Spleen (tissue), 7 donors: Measurements from ENCODE around the gene CCDC70.

ENCODE experiments used
- CTCF ChIP-seq, 11 experiments: fragments of 200-600 bp in 7 of 11; fragments of 450-650 bp in 4 of 11; sonication (generic) in 4 of 11; IDR thresholded peaks in 8 of 11; conservative IDR thresholded peaks in 3 of 11; 1 replicate in 7 of 11; 2 replicates in 4 of 11; pipeline versions ENCODE4 v1.4.0 to v1.8.0; 2016 to 2021; ENCODE audit warnings: antibody characterized with exemption in 11 of 11, inconsistent platforms in 4 of 11, mild to moderate bottlenecking in 1 of 11
- POLR2A ChIP-seq, 3 donors: fragments of 450-650 bp; IDR thresholded peaks; one replicate each; pipeline ENCODE4 v1.5.1; 2017; ENCODE audit warnings: antibody characterized with exemption in 3 of 3, mild to moderate bottlenecking in 1 of 3
- donor health status: DM: no; HTN: no; CAD: no; lungs with moderate emphysema.
- donor health status: DM: no; HTN: no; CAD: no.
- donor health status: DM: no; HTN: no; CAD: no.

GRCh38 chr13:51819544-51819943 is 42.2 kb upstream of the CCDC70 start:
- TF ChIP-seq CTCF (IDR thresholded peaks at IDR 0.05 in 8 of 11, conservative IDR thresholded peaks at IDR 0.05 in 3 of 11) (no peak), POLR2A (IDR thresholded peaks at IDR 0.05) (no peak)
